IMR-90 (cell line): Measurements from ENCODE around the gene MAP3K5.

Experiments
- CTCF ChIP-seq: conservative IDR thresholded peaks from 2 replicates; pipeline ENCODE4 v1.5.1; 2012; ENCODE audit warnings: mild to moderate bottlenecking, low read depth, low read length, improper control_type of control experiment
- MAZ ChIP-seq: IDR thresholded peaks from 2 replicates; pipeline ENCODE4 v1.6.1; 2012; ENCODE audit warnings: low read depth, mild to moderate bottlenecking, low read length, improper control_type of control experiment, moderate library complexity, borderline replicate concordance
- MXI1 ChIP-seq: IDR thresholded peaks from 2 replicates; pipeline ENCODE4 v1.6.1; 2012; ENCODE audit warnings: low read depth, mild to moderate bottlenecking, low read length, moderate library complexity, borderline replicate concordance
- NFE2L2 ChIP-seq: fragments of 150-350 bp; IDR thresholded peaks from 2 replicates; pipeline ENCODE4 v1.6.1; 2016; ENCODE audit warnings: low read depth, mild to moderate bottlenecking, low read length
- POLR2A ChIP-seq: IDR thresholded peaks from 2 replicates; pipeline ENCODE4 v1.6.1; 2012; ENCODE audit warnings: mild to moderate bottlenecking, low read depth, low read length
- RFX5 ChIP-seq: IDR thresholded peaks from 2 replicates; pipeline ENCODE4 v1.8.0; 2012; ENCODE audit warnings: low read depth, mild to moderate bottlenecking, low read length, moderate library complexity

GRCh38 chr6:136552054-136552453, 240.2 kb downstream of the MAP3K5 start:
- TF ChIP-seq POLR2A: no peak
- no peak for TF ChIP-seq CTCF
- TF ChIP-seq NFE2L2: no peak
- TF ChIP-seq MAZ: no peak
- no peak for TF ChIP-seq RFX5
- no peak for TF ChIP-seq MXI1
